ENCODE data around the gene FHIT. TPM values are rescaled to one million over a fixed set of nuclear protein-coding genes. Genes with fewer than 3 reads are reported as not detected.

Gene FHIT
- total and polyA plus RNA-seq, 10 of the 15 experiments (the other 5 are each of a cell fraction or from before 2014, with no cell fraction given) = 4.2 to 14.9 (median 9.4) TPM

GRCh38 chr3:60660026-60660425 lies 591.2 kb downstream of the FHIT start:
- Histone ChIP-seq H4K20me1 (ENCODE audit: control insufficient read depth, insufficient read depth) (no peaks in the 10 kb centered on the region), H2AFZ (ENCODE audit: control insufficient read depth, low read depth, low read length) (no peak overlapping the region), H3K9ac (ENCODE audit: control insufficient read depth, insufficient read depth, low read length) (no peak overlapping the region), H3K4me1 (ENCODE audit: control insufficient read depth, insufficient read depth, low read length) (no peaks in the 10 kb centered on the region), H3K27ac (ENCODE audit: control insufficient read depth, insufficient read depth) (no peak overlapping the region), H3K4me2 (ENCODE audit: control insufficient read depth, insufficient read depth) (no peak overlapping the region), H3K36me3 (ENCODE audit: control insufficient read depth in 2 of 2, insufficient read depth in 2 of 2, low read length in 1 of 2) (no peaks in the 10 kb centered on the region), H3K9me3 (replicated peaks; ENCODE audit: control insufficient read depth, insufficient read depth, low read length) (peaks cover 2% of the 10 kb centered on the region; the same call in 1 of the 3 replicates), H3K27me3 (replicated peaks in 1 of 2; ENCODE audit: control insufficient read depth in 2 of 2, insufficient read depth in 2 of 2, low read length in 1 of 2) (no peaks in the 10 kb centered on the region), H3K4me3 (no peak overlapping the region), H3K79me2 (ENCODE audit: control insufficient read depth, insufficient read depth, low read length) (no peaks in the 10 kb centered on the region)
- intact Hi-C loops (cut with micrococcal nuclease; ENCODE audit: unreplicated experiment) = no loop called here
- SMC1A ChIA-PET (ENCODE audit: uncharacterized antibody, unreplicated experiment) = no interaction called here
- in situ Hi-C loops (cut with MboI) = no loop called here
- TF ChIP-seq REST (IDR thresholded peaks at IDR 0.05; ENCODE audit: low read depth, low read length) (no peak), PML (IDR thresholded peaks at IDR 0.05; ENCODE audit: low read length) (no peak)
- POLR2A ChIA-PET = no interaction called here
- CTCF ChIA-PET = no interaction called here
- ATAC-seq = no peak
- DNase-seq (ENCODE audit: low read depth, low spot score) = no peak
- RAD21 ChIA-PET (ENCODE audit: unreplicated experiment) = no interaction called here
- BruUV-seq (replicated peaks) = no TSS peak
- 55% methylated on average over 2 of the region's 2 CpGs for whole genome bisulfite sequencing (ENCODE audit: insufficient coverage, insufficient replicate concordance, low lambda C conversion rate, missing lambda C conversion rate)
- no peak for FAIRE-seq

- intact Hi-C loops (cut with micrococcal nuclease; ENCODE audit: unreplicated experiment) (loop anchor here (10.0 kb wide), 1 partner anchor 596 kb away; the partner anchor contains the start of gene FHIT), in situ Hi-C loops (cut with MboI) (no loop called here)
- ChIA-PET RAD21 (ENCODE audit: unreplicated experiment) (interaction anchor here (0.5 kb wide), 1 partner anchor 10 kb away, joined by 3 read pairs; no protein-coding TSS in a partner anchor), POLR2A (no interaction called here), SMC1A (ENCODE audit: uncharacterized antibody, unreplicated experiment) (interaction anchor here (1.3 kb wide), 2 partner anchors 9 to 452 kb away, joined by 3 read pairs; no protein-coding TSS in a partner anchor), CTCF (no interaction called here)
- Histone ChIP-seq H3K9ac (ENCODE audit: control insufficient read depth, insufficient read depth, low read length) (no peak overlapping the region), H3K27ac (ENCODE audit: control insufficient read depth, insufficient read depth) (no peak overlapping the region), H3K79me2 (ENCODE audit: control insufficient read depth, insufficient read depth, low read length) (no peaks in the 10 kb centered on the region), H3K27me3 (replicated peaks in 1 of 2; ENCODE audit: control insufficient read depth in 2 of 2, insufficient read depth in 2 of 2, low read length in 1 of 2) (no peaks in the 10 kb centered on the region), H3K4me2 (ENCODE audit: control insufficient read depth, insufficient read depth) (no peak overlapping the region), H4K20me1 (ENCODE audit: control insufficient read depth, insufficient read depth) (no peaks in the 10 kb centered on the region), H3K9me3 (replicated peaks; ENCODE audit: control insufficient read depth, insufficient read depth, low read length) (peaks cover 2% of the 10 kb centered on the region; the same call in 1 of the 3 replicates), H2AFZ (ENCODE audit: control insufficient read depth, low read depth, low read length) (no peak overlapping the region), H3K4me1 (ENCODE audit: control insufficient read depth, insufficient read depth, low read length) (no peaks in the 10 kb centered on the region), H3K36me3 (ENCODE audit: control insufficient read depth in 2 of 2, insufficient read depth in 2 of 2, low read length in 1 of 2) (no peaks in the 10 kb centered on the region), H3K4me3 (no peak overlapping the region)
- 93% methylated on average over 1 of the region's 1 CpG for WGBS (ENCODE audit: insufficient coverage, insufficient replicate concordance, low lambda C conversion rate, missing lambda C conversion rate)
- BruUV-seq (replicated peaks) = no TSS peak
- FAIRE-seq (no peak), DNase-seq (ENCODE audit: low read depth, low spot score) (no peak), ATAC-seq (no peak)
- TF ChIP-seq, protein P1, sequence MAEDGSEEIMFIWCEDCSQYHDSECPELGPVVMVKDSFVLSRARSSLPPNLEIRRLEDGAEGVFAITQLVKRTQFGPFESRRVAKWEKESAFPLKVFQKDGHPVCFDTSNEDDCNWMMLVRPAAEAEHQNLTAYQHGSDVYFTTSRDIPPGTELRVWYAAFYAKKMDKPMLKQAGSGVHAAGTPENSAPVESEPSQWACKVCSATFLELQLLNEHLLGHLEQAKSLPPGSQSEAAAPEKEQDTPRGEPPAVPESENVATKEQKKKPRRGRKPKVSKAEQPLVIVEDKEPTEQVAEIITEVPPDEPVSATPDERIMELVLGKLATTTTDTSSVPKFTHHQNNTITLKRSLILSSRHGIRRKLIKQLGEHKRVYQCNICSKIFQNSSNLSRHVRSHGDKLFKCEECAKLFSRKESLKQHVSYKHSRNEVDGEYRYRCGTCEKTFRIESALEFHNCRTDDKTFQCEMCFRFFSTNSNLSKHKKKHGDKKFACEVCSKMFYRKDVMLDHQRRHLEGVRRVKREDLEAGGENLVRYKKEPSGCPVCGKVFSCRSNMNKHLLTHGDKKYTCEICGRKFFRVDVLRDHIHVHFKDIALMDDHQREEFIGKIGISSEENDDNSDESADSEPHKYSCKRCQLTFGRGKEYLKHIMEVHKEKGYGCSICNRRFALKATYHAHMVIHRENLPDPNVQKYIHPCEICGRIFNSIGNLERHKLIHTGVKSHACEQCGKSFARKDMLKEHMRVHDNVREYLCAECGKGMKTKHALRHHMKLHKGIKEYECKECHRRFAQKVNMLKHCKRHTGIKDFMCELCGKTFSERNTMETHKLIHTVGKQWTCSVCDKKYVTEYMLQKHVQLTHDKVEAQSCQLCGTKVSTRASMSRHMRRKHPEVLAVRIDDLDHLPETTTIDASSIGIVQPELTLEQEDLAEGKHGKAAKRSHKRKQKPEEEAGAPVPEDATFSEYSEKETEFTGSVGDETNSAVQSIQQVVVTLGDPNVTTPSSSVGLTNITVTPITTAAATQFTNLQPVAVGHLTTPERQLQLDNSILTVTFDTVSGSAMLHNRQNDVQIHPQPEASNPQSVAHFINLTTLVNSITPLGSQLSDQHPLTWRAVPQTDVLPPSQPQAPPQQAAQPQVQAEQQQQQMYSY (CRISPR knock-in tag; IDR thresholded peaks at IDR 0.05) = no peak
- TF ChIP-seq BHLHE40 (IDR thresholded peaks at IDR 0.05; ENCODE audit: borderline replicate concordance in 1 of 2, low read depth in 2 of 2, low read length in 1 of 2) = no peak
- no peak for TF ChIP-seq ELK1 (IDR thresholded peaks at IDR 0.05; ENCODE audit: low read depth, low read length)
- no peak for TF ChIP-seq IRF3 (IDR thresholded peaks at IDR 0.05)
- no peak for TF ChIP-seq RELA (IDR thresholded peaks at IDR 0.05; ENCODE audit: borderline replicate concordance, partially characterized antibody)
Measured at GRCh38 chr3:60659098-60659497, 592.2 kb downstream of the FHIT start.
